ELR (cell line): ENCODE measurements around the gene EBNA1BP2.
"Not testable (repeated sequence)": the region's sequence is repeated elsewhere in the genome, so short reads cannot be mapped to it uniquely, and the experiment has no call there.

ENCODE experiments used
- DNase-seq: peaks from one replicate; pipeline ENCODE4 v3.0.0-alpha.2; 2015; ENCODE audit warnings: low read depth

Gene EBNA1BP2

GRCh38 chr1:43119928-43120586 lies 52.0 kb downstream of the EBNA1BP2 start:
- DNase-seq: not testable (repeated sequence)
